HG02610 (cell line): ENCODE data around the gene STRBP.
A peak's percentile ranks its signal among the peaks of the same experiment; 100 is the strongest.
"Not testable (repeated sequence)": the region's sequence is repeated elsewhere in the genome, so short reads cannot be mapped to it uniquely, and the experiment has no call there.

Source experiments
- ATAC-seq: cut with Tn5 transposase; IDR thresholded peaks from one replicate; pipeline ENCODE4 v1.9.1; 2021; ENCODE audit warnings: mild to moderate bottlenecking, moderate library complexity; ENCODE audit not compliant: unreplicated experiment

The STRBP gene

DNA sequence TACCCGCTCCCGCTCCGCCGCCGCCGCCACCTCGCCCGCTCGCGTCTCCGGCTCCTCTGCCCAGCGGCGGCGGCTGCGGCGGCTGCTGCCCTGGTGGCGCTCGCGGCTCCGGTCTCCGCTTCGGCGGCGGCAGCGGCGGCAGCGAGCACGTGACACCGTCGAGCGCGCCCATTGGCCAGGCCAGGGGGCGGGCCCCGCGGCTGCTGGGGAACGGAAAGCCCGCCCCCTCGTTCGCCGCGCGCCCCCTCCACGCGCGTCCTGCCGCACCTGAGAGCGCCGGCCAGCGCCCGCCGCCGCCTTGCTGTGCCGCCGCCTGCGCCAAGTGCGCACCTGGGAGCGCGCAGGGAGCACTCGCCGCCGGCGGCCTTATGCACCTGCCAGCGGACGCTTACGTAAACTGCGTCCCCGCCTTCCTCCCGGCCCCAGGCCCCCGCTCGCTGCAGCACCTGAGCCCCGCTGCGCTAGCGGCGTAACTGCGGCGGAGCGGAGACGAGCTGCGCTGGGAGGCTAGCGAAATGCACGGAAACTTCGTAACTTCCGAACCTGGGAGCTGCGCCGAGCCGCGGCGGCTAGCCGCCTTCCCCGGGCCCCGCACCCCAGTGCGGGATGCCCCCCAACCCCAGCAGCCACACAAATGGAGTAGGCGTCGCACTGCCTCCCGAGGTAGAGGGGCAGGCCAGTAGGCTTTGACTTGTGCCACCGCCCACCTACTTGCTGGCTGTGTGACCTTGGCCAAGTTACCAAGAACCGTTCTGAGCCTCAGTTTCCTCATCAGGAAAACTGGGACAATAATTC, at the start of gene STRBP:
Gene STRBP, minus strand, starts transcription at position 122 of the 795 bp plus-strand sequence. CDS start 84,452 bp downstream, outside the sequence.
- ATAC-seq: peak; percentile 94

DNA sequence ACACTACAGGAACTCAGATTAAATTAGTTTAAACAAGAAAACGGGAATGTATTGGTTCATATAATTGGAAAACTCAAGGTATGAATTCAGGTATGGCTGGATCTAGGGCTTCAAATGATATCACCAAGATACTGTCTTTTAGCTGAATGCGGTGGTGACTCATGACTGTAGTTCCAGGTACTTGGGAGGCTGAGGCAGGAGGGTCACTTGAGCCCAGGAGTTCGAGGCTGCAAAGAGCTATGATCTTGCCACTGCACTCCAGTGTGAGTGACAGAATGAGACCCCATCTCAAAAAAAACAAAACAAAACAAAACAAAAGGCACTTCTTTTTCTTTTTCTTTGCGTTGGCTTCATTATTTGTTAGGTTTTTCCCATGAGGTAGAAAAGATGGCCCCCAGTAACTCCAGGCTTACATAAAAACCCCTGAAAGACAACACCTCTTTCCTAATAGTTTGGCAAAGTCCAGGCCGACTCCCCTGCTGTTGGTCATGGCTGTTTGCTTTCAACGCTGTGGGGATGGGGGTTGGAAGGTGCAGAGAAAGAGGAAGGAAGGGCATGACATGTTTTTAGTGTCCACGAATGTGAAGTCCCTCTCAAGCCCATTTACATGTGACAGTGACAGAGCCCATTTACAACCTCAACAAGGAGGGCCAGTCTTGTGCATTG, 47.8 kb upstream of the STRBP start:
- ATAC-seq: no peak

- no peak for ATAC-seq
Measured at GRCh38 chr9:123315635-123316034, 47.2 kb upstream of the STRBP start.

GRCh38 chr9:123314617-123315016, 46.2 kb upstream of the STRBP start:
- ATAC-seq: no peak

GRCh38 chr9:123312306-123312877, 44.0 kb upstream of the STRBP start:
- ATAC-seq: no peak

DNA sequence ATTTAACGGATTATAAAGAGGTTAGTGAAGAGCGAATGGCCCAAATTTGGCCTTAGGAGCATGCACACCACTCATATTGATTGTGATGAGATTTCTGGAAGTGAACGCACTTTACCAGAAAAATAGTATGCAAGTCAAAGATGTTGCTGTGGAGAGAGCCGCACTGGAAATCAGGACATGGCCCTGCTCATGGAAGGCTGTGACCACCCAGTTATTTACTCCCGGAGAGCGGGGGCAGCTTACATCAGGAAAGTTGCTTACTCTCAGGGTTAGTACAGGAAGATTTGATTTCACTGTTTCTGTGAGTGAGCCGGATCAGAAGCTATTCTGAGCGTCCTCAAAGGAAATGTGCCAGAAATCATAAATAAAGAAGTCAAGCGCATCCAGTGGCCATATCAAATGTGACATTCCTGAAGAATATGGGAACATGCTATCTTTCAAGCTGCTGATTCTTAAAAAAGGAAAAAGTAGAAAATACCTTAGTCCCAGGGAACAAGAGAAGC, 42.9 kb upstream of the STRBP start:
- ATAC-seq: no peak

DNA sequence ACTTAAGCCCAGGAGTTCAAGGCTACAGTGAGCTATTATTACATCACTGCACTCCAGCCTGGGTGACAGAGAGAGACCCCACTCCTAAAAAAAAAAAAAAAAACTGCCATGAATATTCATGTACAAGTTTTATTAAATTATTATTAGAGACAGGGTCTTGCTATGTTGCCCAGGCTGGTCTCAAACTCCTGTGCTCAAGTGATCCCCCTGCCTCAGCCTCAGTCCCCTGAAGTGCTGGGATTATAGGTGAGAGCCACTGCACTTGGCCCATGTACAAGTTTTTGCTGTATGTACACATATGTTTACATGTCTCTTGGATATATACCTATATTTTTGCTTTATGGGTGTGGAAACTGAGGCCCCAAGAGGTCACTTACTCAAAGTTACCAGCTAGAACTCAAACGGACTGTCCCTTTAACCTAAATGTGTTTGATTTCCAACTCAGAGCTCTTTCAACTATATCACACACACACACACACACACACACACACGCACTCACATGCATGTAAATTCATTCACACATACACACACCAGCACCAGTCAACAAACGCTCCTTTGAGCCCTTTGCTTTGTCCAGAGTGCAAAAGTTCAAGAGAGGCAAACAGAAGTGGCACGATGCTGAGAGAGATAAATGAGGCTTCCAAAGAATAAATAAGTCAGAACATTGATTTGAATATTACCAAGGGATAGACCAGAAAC, 42.3 kb upstream of the STRBP start:
- ATAC-seq: no peak

- ATAC-seq: no peak
Measured at GRCh38 chr9:123309611-123310010, 41.2 kb upstream of the STRBP start.

- no peak for ATAC-seq
Measured at GRCh38 chr9:123305879-123306278, 37.5 kb upstream of the STRBP start.

GRCh38 chr9:123304340-123304691, 35.9 kb upstream of the STRBP start:
- no peak for ATAC-seq

GRCh38 chr9:123302348-123303214, 34.2 kb upstream of the STRBP start:
- ATAC-seq: no peak

DNA sequence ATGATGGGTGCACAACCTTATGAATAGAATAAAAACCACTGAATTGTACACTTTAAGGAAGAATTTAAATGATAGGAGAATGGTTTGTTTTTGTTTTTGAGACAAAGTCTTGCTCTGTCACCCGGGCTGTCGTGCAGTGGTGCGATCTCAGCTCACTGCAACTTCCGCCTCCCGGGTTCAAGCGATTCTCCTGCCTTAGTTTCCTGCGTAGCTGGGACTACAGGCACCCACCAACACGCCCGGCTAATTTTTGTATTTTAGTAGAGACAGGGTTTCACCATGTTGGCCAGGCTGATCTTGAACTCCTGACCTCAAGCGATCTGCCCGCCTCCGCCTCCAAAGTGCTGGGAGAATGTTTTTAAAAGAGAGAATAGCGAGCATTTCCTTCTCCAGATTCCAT, 33.5 kb upstream of the STRBP start:
- ATAC-seq: not testable (repeated sequence)

DNA sequence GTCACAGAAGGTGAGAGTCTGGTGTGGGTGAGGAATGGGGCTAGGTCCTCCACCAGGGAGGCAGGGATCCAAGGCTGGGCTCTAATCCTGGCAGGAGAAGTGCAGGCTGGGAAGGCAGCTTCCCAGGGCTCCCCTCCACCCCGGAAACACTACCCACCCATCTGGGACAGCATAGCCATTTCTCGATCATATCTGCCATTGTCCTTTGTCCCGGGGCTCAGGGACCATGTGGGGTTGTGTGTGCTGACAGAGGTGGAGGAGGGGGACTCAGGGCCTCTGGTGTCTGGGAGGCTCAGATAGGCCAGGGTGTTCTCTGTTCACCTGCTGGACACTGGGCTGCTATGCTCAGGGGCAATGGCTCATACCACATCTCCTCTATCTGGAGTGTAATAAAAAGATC, 32.2 kb upstream of the STRBP start:
- no peak for ATAC-seq

DNA sequence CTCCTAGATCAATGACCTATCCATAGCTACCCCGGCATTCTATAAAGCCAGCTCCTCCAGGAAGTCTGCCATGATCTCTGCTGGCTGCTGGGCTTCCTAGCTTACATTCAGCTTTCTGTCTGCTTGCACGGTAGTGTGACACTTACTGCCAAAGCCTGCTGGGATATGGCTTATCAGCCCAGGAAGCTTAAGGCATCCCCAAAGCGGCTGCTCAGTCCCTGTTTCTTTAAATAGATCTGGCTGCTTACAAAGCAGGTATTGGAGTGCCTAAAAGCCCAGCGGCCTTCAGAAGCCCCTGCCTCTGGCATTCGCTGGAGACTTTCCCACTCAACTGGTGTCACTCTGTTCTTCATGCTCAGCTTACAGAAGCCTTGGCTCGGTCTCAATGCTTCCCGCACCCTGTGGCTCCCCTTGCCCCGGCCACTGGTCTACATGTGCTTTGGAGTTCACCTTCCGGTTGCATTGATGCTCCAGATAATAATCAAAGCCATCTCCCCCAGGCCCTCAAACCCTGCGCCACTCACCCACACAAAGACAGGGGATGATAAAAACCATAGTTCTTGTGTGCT, 31.3 kb upstream of the STRBP start:
- no peak for ATAC-seq

- no peak for ATAC-seq
Measured at GRCh38 chr9:123296174-123296573, 27.8 kb upstream of the STRBP start.

GRCh38 chr9:123291736-123292135, 23.4 kb upstream of the STRBP start:
- no peak for ATAC-seq

GRCh38 chr9:123290764-123291163, 22.4 kb upstream of the STRBP start:
- no peak for ATAC-seq

DNA sequence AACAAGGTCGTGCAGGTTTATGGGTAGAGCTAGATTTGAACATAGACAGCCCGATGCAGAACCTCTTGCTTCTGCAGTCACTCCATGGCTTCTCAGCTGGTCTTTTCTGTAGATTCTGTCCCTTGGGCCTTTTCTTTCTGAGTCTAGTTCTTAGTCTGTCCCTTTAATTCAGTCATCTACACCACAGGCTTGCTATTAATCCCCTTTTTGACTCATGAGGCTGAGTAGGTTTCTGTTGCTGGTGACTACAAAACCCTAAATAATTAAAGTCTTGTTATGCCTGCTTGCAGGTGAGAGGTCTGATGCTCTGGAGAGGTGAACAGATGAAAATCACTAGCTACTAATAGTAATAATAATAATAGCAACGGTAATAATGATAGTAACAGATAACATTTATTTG, 19.3 kb upstream of the STRBP start:
- peak; percentile 67 for ATAC-seq

- ATAC-seq: no peak
Measured at GRCh38 chr9:123286324-123286723, 17.9 kb upstream of the STRBP start.

- ATAC-seq: no peak
Measured at GRCh38 chr9:123284656-123285055, 16.3 kb upstream of the STRBP start.
